Lung (tissue), 12 donors: ENCODE data around the gene SLC25A26. TPM values are rescaled to one million over a fixed set of nuclear protein-coding genes. Genes with fewer than 3 reads are reported as not detected.

Source experiments
- ATAC-seq: fragments of 200-7000 bp; cut with Tn5 transposase; one replicate; pipeline ENCODE4 v1.9.1; 2020; ENCODE audit warnings: moderate number of reproducible peaks; ENCODE audit not compliant: insufficient read depth, low FRiP score
- DNase-seq, 3 donors: peaks; one replicate each; pipeline ENCODE4 v3.0.0-alpha.2; 2013 to 2017
- H3K27ac ChIP-seq, 2 donors: one replicate each; pipeline ENCODE4 v1.5.1; 2013; ENCODE audit warnings: mild to moderate bottlenecking in 2 of 2, moderate library complexity in 2 of 2, control low read depth in 1 of 2, inconsistent platforms in 1 of 2, low read depth in 1 of 2, low read length in 1 of 2
- H3K27me3 ChIP-seq, 3 donors: one replicate each; pipeline ENCODE4 v1.5.1; 2013; ENCODE audit warnings: low read length in 2 of 3; ENCODE audit not compliant: control insufficient read depth in 3 of 3, insufficient read depth in 3 of 3
- H3K36me3 ChIP-seq, 4 donors: one replicate each; pipeline ENCODE4 v1.5.1; 2013; ENCODE audit warnings: low read length in 4 of 4, mild to moderate bottlenecking in 1 of 4, moderate library complexity in 1 of 4; ENCODE audit not compliant: control insufficient read depth in 4 of 4, insufficient read depth in 4 of 4
- H3K4me1 ChIP-seq, 5 donors: one replicate each; pipeline ENCODE4 v1.5.1; 2013; ENCODE audit warnings: low read length in 5 of 5, mild to moderate bottlenecking in 2 of 5, moderate library complexity in 1 of 5; ENCODE audit not compliant: control insufficient read depth in 5 of 5, insufficient read depth in 5 of 5
- H3K4me3 ChIP-seq: one replicate; pipeline ENCODE4 v1.5.1; 2013; ENCODE audit warnings: mild to moderate bottlenecking, control low read depth, moderate library complexity
- H3K9ac ChIP-seq, 2 donors: one replicate each; pipeline ENCODE4 v1.5.1; 2013; ENCODE audit warnings: low read length in 2 of 2, control low read depth in 1 of 2; ENCODE audit not compliant: insufficient read depth in 1 of 2
- H3K9me3 ChIP-seq, 4 donors: one replicate each; pipeline ENCODE4 v1.5.1; 2013; ENCODE audit warnings: low read length in 3 of 4, mild to moderate bottlenecking in 1 of 4, moderate library complexity in 1 of 4; ENCODE audit not compliant: control insufficient read depth in 4 of 4, insufficient read depth in 3 of 4
- WGBS, 2 donors: extraction: QIAGEN DNeasy Blood & Tissue Kit; methylation state at CpG; one replicate each; pipeline ENCODE4 v1.1.7; 2013; 5-methylcytosine and 5-hydroxymethylcytosine counted together
- polyA plus RNA-seq, 2 donors: library from polyadenylated mRNA; stranded (reverse); fragments of 200-250 nt; gene quantifications; one replicate each; pipeline ENCODE4 v1.2.1, GENCODE V29; 2013
- total RNA-seq, 2 donors: library from RNA; depleted of rRNA in 1 of 2; stranded (reverse); fragments of >200 nt in 1 of 2; gene quantifications; one replicate each; pipeline ENCODE4 v1.2.1, GENCODE V29; 2014 to 2021
- TF ChIP-seq, protein P1 (sequence below): IDR thresholded peaks from 2 replicates; pipeline ENCODE4 v1.5.1; 2012; ENCODE audit warnings: mild to moderate bottlenecking; ENCODE audit errors: control extremely low read depth, extremely low read depth
- donor health status: control.
- donor health status: control.
- donor health status: Bipolar disorder and iron deficiency.
- donor health status: healthy.
- donor health status: DM: yes; HTN: yes; CAD: no.

The SLC25A26 gene
- total and polyA plus RNA-seq, 4 donors: 10.4 to 18.0 (median 14.9) TPM

DNA sequence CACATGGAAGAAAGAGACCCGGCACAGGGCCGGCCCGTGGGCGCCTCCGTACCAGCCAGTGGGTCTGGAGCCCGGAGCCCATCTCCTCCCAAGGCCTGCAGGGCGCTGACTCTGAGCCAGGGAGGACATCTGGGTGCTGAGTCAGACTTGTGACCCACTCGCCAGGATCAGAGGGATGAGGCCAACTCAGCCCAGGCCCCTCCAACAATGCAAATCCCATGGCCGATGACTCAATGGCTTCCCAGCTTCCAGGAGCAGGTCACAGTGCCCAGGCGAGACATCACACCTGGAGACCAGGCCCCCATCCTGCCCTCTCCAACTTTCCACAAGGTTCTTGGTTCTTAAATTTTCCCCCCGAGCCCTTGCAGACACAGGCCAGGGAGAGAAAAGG lies 184.9 kb downstream of the SLC25A26 start:
- Histone ChIP-seq H3K4me3 (no peak overlapping the region), H3K9ac (no peak overlapping the region), H3K9me3 (no peaks in the 10 kb centered on the region), H3K27ac (no peak overlapping the region), H3K4me1 (peaks cover 0 to 19% (median 0%) of the 10 kb centered on the region in 5 donors), H3K27me3 (no peaks in the 10 kb centered on the region), H3K36me3 (peaks cover 4 to 51% (median 11%) of the 10 kb centered on the region in 4 donors)
- WGBS, 2 donors: 94% methylated on average over 11 of the region's 11 CpGs
- ATAC-seq (no peak), DNase-seq (no peak)
- TF ChIP-seq, protein P1, sequence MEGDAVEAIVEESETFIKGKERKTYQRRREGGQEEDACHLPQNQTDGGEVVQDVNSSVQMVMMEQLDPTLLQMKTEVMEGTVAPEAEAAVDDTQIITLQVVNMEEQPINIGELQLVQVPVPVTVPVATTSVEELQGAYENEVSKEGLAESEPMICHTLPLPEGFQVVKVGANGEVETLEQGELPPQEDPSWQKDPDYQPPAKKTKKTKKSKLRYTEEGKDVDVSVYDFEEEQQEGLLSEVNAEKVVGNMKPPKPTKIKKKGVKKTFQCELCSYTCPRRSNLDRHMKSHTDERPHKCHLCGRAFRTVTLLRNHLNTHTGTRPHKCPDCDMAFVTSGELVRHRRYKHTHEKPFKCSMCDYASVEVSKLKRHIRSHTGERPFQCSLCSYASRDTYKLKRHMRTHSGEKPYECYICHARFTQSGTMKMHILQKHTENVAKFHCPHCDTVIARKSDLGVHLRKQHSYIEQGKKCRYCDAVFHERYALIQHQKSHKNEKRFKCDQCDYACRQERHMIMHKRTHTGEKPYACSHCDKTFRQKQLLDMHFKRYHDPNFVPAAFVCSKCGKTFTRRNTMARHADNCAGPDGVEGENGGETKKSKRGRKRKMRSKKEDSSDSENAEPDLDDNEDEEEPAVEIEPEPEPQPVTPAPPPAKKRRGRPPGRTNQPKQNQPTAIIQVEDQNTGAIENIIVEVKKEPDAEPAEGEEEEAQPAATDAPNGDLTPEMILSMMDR: no peak

DNA sequence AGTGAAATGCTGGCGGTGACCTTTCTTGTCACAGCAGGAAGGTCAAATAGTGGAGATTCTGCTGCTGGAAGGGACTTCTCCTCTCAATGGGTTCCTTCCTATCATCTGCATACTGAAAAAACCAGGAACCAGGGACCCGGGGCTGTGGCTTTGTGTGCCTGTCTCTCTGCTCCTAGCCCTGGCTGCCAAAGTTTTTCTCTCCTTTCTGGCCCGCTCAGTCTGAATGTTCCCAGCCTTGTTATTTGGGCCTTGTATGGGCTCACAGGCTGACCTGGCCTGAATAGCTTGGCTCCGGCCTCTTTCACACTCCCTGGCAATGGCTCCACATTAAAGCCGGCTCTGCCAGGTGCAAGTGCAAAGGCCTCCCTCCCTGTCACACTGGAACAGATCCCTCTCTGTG lies 185.4 kb downstream of the SLC25A26 start:
- H3K27ac ChIP-seq: no peak overlapping the region

DNA sequence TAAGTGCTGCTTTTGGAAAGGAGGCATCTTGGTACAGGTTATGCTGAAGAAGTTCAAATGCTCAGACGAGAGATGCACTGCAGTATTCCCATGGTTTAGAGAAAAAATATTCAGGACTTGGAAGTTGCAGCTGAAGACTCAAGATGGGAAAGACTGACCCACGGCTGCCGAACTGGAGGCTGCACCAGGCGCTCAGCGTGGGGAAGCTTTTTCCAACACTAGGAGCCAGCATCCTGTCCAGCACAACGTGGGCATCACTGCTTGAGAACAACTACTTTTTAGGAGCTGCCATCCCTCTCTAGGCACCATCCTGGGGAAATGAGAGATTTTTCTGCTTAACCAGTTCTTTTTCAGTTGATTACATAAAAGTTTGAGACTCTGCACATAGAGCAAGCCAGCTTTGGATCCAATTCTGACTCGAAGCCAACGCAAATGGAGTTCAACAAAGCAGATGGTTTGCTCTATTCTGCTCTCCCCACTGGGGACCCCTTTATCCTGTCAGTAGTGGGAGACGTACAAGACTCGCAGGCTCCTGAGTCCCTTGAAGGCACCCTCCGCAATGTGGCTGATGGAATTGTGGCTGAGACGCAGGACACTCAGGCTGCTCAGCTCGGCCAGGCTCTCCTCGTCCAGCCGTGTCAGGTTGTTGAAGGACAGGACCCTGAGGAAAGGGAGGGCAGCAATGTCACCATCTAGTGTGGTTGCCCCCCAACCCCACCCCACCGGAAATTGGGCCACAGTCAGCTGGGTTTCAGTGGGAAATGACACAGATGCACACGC lies 186.2 kb downstream of the SLC25A26 start:
- peaks cover 0 to 19% (median 0%) of the 10 kb centered on the region in 5 donors for H3K4me1 ChIP-seq
- H3K9me3 ChIP-seq: no peaks in the 10 kb centered on the region
- H3K9ac ChIP-seq: no peak overlapping the region
- peak in 2 of 3 donors; percentile 10 to 50 for DNase-seq
- H3K36me3 ChIP-seq: peaks cover 4 to 47% (median 14%) of the 10 kb centered on the region in 4 donors
- no peak overlapping the region for H3K4me3 ChIP-seq
- WGBS, 2 donors: 87 to 90% methylated on average over 17 of the region's 17 CpGs
- no peaks in the 10 kb centered on the region for H3K27me3 ChIP-seq
- TF ChIP-seq, protein P1: no peak
- no peak overlapping the region for H3K27ac ChIP-seq
- no peak for ATAC-seq

More for the DNA sequence above, 185.4 kb downstream of the SLC25A26 start:
- H3K4me1 ChIP-seq: peaks cover 0 to 19% (median 0%) of the 10 kb centered on the region in 5 donors
- TF ChIP-seq, protein P1: no peak
- 85 to 90% methylated on average over 5 of the region's 5 CpGs for WGBS, 2 donors
- H3K36me3 ChIP-seq: peaks cover 4 to 51% (median 12%) of the 10 kb centered on the region in 4 donors
- no peaks in the 10 kb centered on the region for H3K27me3 ChIP-seq
- DNase-seq: peak in 1 of 3 donors; percentile 4
- H3K4me3 ChIP-seq: no peak overlapping the region
- ATAC-seq: no peak
- H3K9me3 ChIP-seq: no peaks in the 10 kb centered on the region
- H3K9ac ChIP-seq: no peak overlapping the region
